H1 (cell line): ENCODE measurements around the gene BTN1A1. TPM values are rescaled to one million over a fixed set of nuclear protein-coding genes. Genes with fewer than 3 reads are reported as not detected.
"Not testable (repeated sequence)": the region's sequence is repeated elsewhere in the genome, so short reads cannot be mapped to it uniquely, and the experiment has no call there.

Source experiments
- CTCF ChIA-PET: fragments of 300-600 bp; sonication (Branson Sonifier 250); formaldehyde crosslinking; loops from one replicate; lab custom pipeline; 2021; ENCODE audit not compliant: partially characterized antibody; lab: Charles Lee
- POLR2A ChIA-PET: fragments of 300-600 bp; sonication (Branson Sonifier 250); formaldehyde crosslinking; loops from one replicate; lab custom pipeline; 2021; ENCODE audit warnings: inconsistent platforms; ENCODE audit not compliant: partially characterized antibody; lab: Charles Lee
- DNase-seq, 2 experiments: peaks; one replicate each; pipeline versions ENCODE4 v3.0.0 to v3.0.0-alpha.2; 2010 to 2022; ENCODE audit warnings: low spot score in 2 of 2, low read depth in 1 of 2, mixed read lengths in 1 of 2
- FAIRE-seq: peaks from 2 replicates; lab custom pipeline; 2011; peaks lifted over from hg19 to GRCh38; lab: Jason Lieb, UNC
- H2AFZ ChIP-seq: 2 replicates; pipeline ENCODE4 v1.8.1; 2012; ENCODE audit warnings: low read length, inconsistent platforms
- H2AK5ac ChIP-seq: 2 replicates; pipeline ENCODE4 v1.6.1; 2013; ENCODE audit warnings: low read depth, low read length
- H2BK120ac ChIP-seq: replicated peaks from 2 replicates; pipeline ENCODE3; 2013; ENCODE audit warnings: low read depth, low read length, inconsistent platforms
- H2BK12ac ChIP-seq: 2 replicates; pipeline ENCODE4 v1.6.1; 2013; ENCODE audit warnings: low read depth, low read length
- H2BK15ac ChIP-seq: 2 replicates; pipeline ENCODE4 v1.6.1; 2013; ENCODE audit warnings: low read length
- H2BK20ac ChIP-seq: 2 replicates; pipeline ENCODE4 v1.6.1; 2013; ENCODE audit warnings: low read length
- H2BK5ac ChIP-seq: 2 replicates; pipeline ENCODE4 v1.6.1; 2013; ENCODE audit warnings: low read depth, low read length
- H3K14ac ChIP-seq: 2 replicates; pipeline ENCODE4 v1.6.1; 2013; ENCODE audit warnings: inconsistent platforms; ENCODE audit not compliant: insufficient read length
- H3K18ac ChIP-seq: 2 replicates; pipeline ENCODE4 v1.6.1; 2013; ENCODE audit warnings: low read length; ENCODE audit errors: extremely low read depth
- H3K23ac ChIP-seq: 2 replicates; pipeline ENCODE4 v1.6.1; 2013; ENCODE audit warnings: inconsistent platforms; ENCODE audit not compliant: insufficient read length
- H3K23me2 ChIP-seq: 2 replicates; pipeline ENCODE4 v1.6.1; 2013; ENCODE audit warnings: low read depth, low read length
- H3K27ac ChIP-seq: 2 replicates; pipeline ENCODE4 v1.6.1; 2011; ENCODE audit warnings: low read depth, low read length, inconsistent platforms
- H3K27me3 ChIP-seq, 4 experiments: replicated peaks in 1 of 4; 1 replicate in 1 of 4; 2 replicates in 3 of 4; pipeline versions ENCODE4 v1.6.1 to v1.8.1; 2011 to 2013; ENCODE audit warnings: low read length in 3 of 4, mild to moderate bottlenecking in 3 of 4, inconsistent platforms in 2 of 4, mixed read lengths in 2 of 4, moderate library complexity in 1 of 4; ENCODE audit not compliant: control insufficient read depth in 3 of 4, insufficient read depth in 3 of 4; ENCODE audit errors: extremely low read depth in 1 of 4
- H3K36me3 ChIP-seq, 4 experiments: 2 replicates each; pipeline versions ENCODE4 v1.6.1 to v1.8.1; 2011 to 2013; ENCODE audit warnings: mild to moderate bottlenecking in 4 of 4, low read length in 3 of 4, moderate library complexity in 2 of 4, control low read depth in 1 of 4, inconsistent platforms in 1 of 4; ENCODE audit not compliant: insufficient read depth in 4 of 4, control insufficient read depth in 2 of 4
- H3K4ac ChIP-seq: replicated peaks from 2 replicates; pipeline ENCODE3; 2013; ENCODE audit warnings: low read length, low read depth, mixed read lengths, inconsistent platforms; ENCODE audit not compliant: insufficient read length
- H3K4me1 ChIP-seq, 4 experiments: replicated peaks in 1 of 4; 1 replicate in 1 of 4; 2 replicates in 3 of 4; pipeline versions ENCODE4 v1.6.1 to v1.8.1; 2011 to 2013; ENCODE audit warnings: low read length in 3 of 4, inconsistent platforms in 2 of 4, mixed read lengths in 1 of 4; ENCODE audit not compliant: insufficient read depth in 4 of 4, control insufficient read depth in 3 of 4
- H3K4me2 ChIP-seq, 2 experiments: 2 replicates each; pipeline versions ENCODE4 v1.6.1 to v1.8.1; 2011 to 2013; ENCODE audit warnings: low read depth in 2 of 2, low read length in 2 of 2, control low read depth in 1 of 2, inconsistent platforms in 1 of 2, mild to moderate bottlenecking in 1 of 2; ENCODE audit not compliant: insufficient read depth in 1 of 2
- H3K4me3 ChIP-seq, 4 experiments: fragments of 200-600, 300-600 bp in 1 of 4; sonication (generic), shearing (Covaris generic), sonication (Bioruptor Twin) in 1 of 4; 2 replicates each; pipeline versions ENCODE4 v1.5.1 to v1.8.1; 2011 to 2016; ENCODE audit warnings: low read length in 4 of 4, low read depth in 3 of 4, control low read depth in 2 of 4, inconsistent platforms in 2 of 4, mild to moderate bottlenecking in 2 of 4, mixed read lengths in 1 of 4, moderate library complexity in 1 of 4; ENCODE audit not compliant: insufficient read depth in 2 of 4; ENCODE audit errors: extremely low read depth in 1 of 4
- H3K56ac ChIP-seq: replicated peaks from 2 replicates; pipeline ENCODE3; 2013; ENCODE audit warnings: low read depth, mild to moderate bottlenecking, mixed read lengths, low read length, inconsistent platforms; ENCODE audit not compliant: insufficient read length
- H3K79me1 ChIP-seq: 2 replicates; pipeline ENCODE4 v1.6.1; 2013; ENCODE audit warnings: low read depth, low read length, control low read depth
- H3K79me2 ChIP-seq, 2 experiments: 2 replicates each; pipeline versions ENCODE4 v1.6.1 to v1.8.1; 2012 to 2013; ENCODE audit warnings: low read length in 2 of 2, mild to moderate bottlenecking in 2 of 2, inconsistent platforms in 1 of 2; ENCODE audit not compliant: insufficient read depth in 2 of 2, control insufficient read depth in 1 of 2
- H3K9ac ChIP-seq, 4 experiments: replicated peaks in 1 of 4; 1 replicate in 1 of 4; 2 replicates in 3 of 4; pipeline versions ENCODE4 v1.6.1 to v1.8.1; 2011 to 2013; ENCODE audit warnings: low read depth in 3 of 4, low read length in 3 of 4, control low read depth in 2 of 4, mild to moderate bottlenecking in 2 of 4, moderate library complexity in 2 of 4, inconsistent platforms in 1 of 4; ENCODE audit errors: extremely low read depth in 1 of 4
- H3K9me3 ChIP-seq, 2 experiments: 2 replicates each; pipeline versions ENCODE4 v1.6.1 to v1.8.1; 2012 to 2013; ENCODE audit warnings: mild to moderate bottlenecking in 2 of 2, moderate library complexity in 2 of 2, control low read depth in 1 of 2, inconsistent platforms in 1 of 2, low read depth in 1 of 2, low read length in 1 of 2, mixed read lengths in 1 of 2; ENCODE audit not compliant: insufficient read depth in 2 of 2
- H4K20me1 ChIP-seq, 2 experiments: replicated peaks in 1 of 2; 2 replicates each; pipeline versions ENCODE3 to v1.8.1; 2011 to 2013; ENCODE audit warnings: inconsistent platforms in 2 of 2, low read length in 2 of 2, mild to moderate bottlenecking in 1 of 2; ENCODE audit not compliant: insufficient read depth in 2 of 2, control insufficient read depth in 1 of 2
- H4K5ac ChIP-seq: 2 replicates; pipeline ENCODE4 v1.6.1; 2013; ENCODE audit warnings: low read length, low read depth, mixed read lengths, inconsistent platforms; ENCODE audit not compliant: insufficient read length
- H4K8ac ChIP-seq: 2 replicates; pipeline ENCODE4 v1.8.0; 2013; ENCODE audit warnings: mild to moderate bottlenecking, moderate library complexity, low read length, inconsistent platforms; ENCODE audit not compliant: insufficient read depth; ENCODE audit errors: extremely low read depth
- H4K91ac ChIP-seq: replicated peaks from 2 replicates; pipeline ENCODE3; 2013; ENCODE audit warnings: low read length, mixed read lengths, inconsistent platforms; ENCODE audit not compliant: insufficient read length
- whole genome bisulfite sequencing, 2 experiments: shearing (Covaris generic) in 1 of 2; methylation state at CpG; one replicate each; pipeline versions ENCODE4 v1.1.6 to v1.1.7; 2013 to 2015; ENCODE audit warnings: low lambda C conversion rate in 2 of 2, mixed read lengths in 2 of 2, inconsistent platforms in 1 of 2, low coverage in 1 of 2, missing lambda C conversion rate in 1 of 2; ENCODE audit not compliant: insufficient replicate concordance in 2 of 2, insufficient coverage in 1 of 2, insufficient read length in 1 of 2; ENCODE audit errors: extremely low coverage in 1 of 2, missing lambda C conversion rate in 1 of 2; 5-methylcytosine and 5-hydroxymethylcytosine counted together
- polyA plus RNA-seq, 7 experiments: library from polyadenylated mRNA; depleted of rRNA in 3 of 7; stranded (reverse) in 5 of 7; unstranded in 2 of 7; fragments of >200 nt in 5 of 7; fragments of 200-250 nt in 2 of 7; gene quantifications; 1 replicate in 5 of 7; 2 replicates in 1 of 7; 4 replicates in 1 of 7; pipeline versions ENCODE4 v1.2.1 to v1.2.3, GENCODE V29; 2011 to 2013; ENCODE audit warnings: missing spikeins in 2 of 7, mixed read lengths in 2 of 7
- total RNA-seq: library from RNA; stranded (reverse); fragmentation: NEBNext Ultra II Directional; extraction: Animal tissue kit (Norgen Biotek cat#: 25700); gene quantifications from 2 replicates; pipeline ENCODE4 v1.2.1, GENCODE V29; 2021

The BTN1A1 gene
- total and polyA plus RNA-seq, 2 of the 8 experiments (the other 6 are each of a cell fraction or from before 2014, with no cell fraction given) = 0.28 to 0.35 TPM

DNA sequence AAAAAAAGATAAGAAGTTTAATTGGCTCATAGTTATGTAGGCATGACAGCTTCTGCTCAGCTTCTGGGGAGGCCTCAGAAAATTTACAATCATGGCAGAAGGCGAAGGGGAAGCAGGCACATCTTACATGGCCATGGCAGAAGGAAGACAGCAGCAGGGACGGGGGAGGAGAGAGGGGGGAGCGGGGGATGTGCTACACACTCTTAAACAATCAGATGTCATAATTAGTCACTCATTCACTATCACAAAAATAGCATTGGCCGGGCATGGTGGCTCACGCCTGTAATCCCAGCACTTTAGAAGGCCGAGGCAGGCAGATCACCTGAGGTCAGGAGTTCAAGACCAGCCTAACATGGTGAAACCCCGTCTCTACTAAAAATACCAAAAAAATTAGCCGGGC lies 10.9 kb downstream of the BTN1A1 start:
- H3K9me3 ChIP-seq, H2AK5ac ChIP-seq, H2BK12ac ChIP-seq, DNase-seq, H3K9ac ChIP-seq, H3K27me3 ChIP-seq, H3K56ac ChIP-seq, H3K36me3 ChIP-seq, H3K4ac ChIP-seq, H2BK15ac ChIP-seq, H3K14ac ChIP-seq, H2BK120ac ChIP-seq, H3K23me2 ChIP-seq, H3K4me3 ChIP-seq, H3K79me2 ChIP-seq, H3K27ac ChIP-seq, FAIRE-seq, H2BK5ac ChIP-seq, H4K5ac ChIP-seq, H3K18ac ChIP-seq, POLR2A ChIA-PET, H4K91ac ChIP-seq, H3K4me1 ChIP-seq, H3K23ac ChIP-seq, H2BK20ac ChIP-seq, H3K79me1 ChIP-seq, H3K4me2 ChIP-seq, H4K20me1 ChIP-seq, H4K8ac ChIP-seq, H2AFZ ChIP-seq: not testable (repeated sequence)
- CTCF ChIA-PET = interaction anchor here (0.6 kb wide), 1 partner anchor 8 kb away, joined by 3 read pairs; no protein-coding TSS in a partner anchor
- 89% methylated on average over 7 of the region's 8 CpGs; no CpG with 5 or more reads in 1 of the 2 experiments for WGBS, 2 experiments
